GM23338 (cell line): ENCODE measurements around the gene RAB33A. TPM values are rescaled to one million over a fixed set of nuclear protein-coding genes. Genes with fewer than 3 reads are reported as not detected.

ENCODE experiments used
- ATAC-seq: fragments of 200-7000 bp; cut with Tn5 transposase; 3 replicates; pipeline ENCODE4 v1.9.1; 2020
- DNase-seq: peaks from one replicate; pipeline ENCODE4 v3.0.0-alpha.2; 2015; ENCODE audit warnings: low spot score
- H2AFZ ChIP-seq: fragments of 200-600 bp; sonication (generic); 2 replicates; pipeline ENCODE4 v1.8.0; 2016; ENCODE audit warnings: antibody characterized with exemption, mild to moderate bottlenecking, moderate library complexity
- H3F3A ChIP-seq: fragments of 200-600 bp; sonication (generic); replicated peaks from 2 replicates; pipeline ENCODE4 v1.8.0; 2017; ENCODE audit warnings: antibody characterized with exemption, mixed run types, low read depth
- H3K27ac ChIP-seq: fragments of 200-600 bp; sonication (generic); 2 replicates; pipeline ENCODE4 v1.6.1; 2016; ENCODE audit warnings: low read depth
- H3K27me3 ChIP-seq: fragments of 200-600 bp; sonication (generic); 2 replicates; pipeline ENCODE4 v1.8.0; 2016; ENCODE audit warnings: mild to moderate bottlenecking, mixed run types, moderate library complexity; ENCODE audit not compliant: insufficient read depth
- H3K36me3 ChIP-seq: fragments of 200-600 bp; sonication (generic); 2 replicates; pipeline ENCODE4 v1.8.0; 2016; ENCODE audit warnings: mild to moderate bottlenecking; ENCODE audit not compliant: insufficient read depth
- H3K4me1 ChIP-seq: fragments of 200-600 bp; sonication (generic); 2 replicates; pipeline ENCODE4 v1.8.0; 2016; ENCODE audit warnings: mild to moderate bottlenecking, moderate library complexity; ENCODE audit not compliant: insufficient read depth
- H3K4me2 ChIP-seq: fragments of 200-600 bp; sonication (generic); 2 replicates; pipeline ENCODE4 v1.7.1; 2017; ENCODE audit warnings: mixed run types
- H3K4me3 ChIP-seq: fragments of 200-600 bp; sonication (generic); 2 replicates; pipeline ENCODE4 v1.6.1; 2016; ENCODE audit warnings: mixed run types
- H3K79me2 ChIP-seq: fragments of 200-600 bp; sonication (generic); replicated peaks from 2 replicates; pipeline ENCODE4 v1.8.0; 2017; ENCODE audit warnings: mild to moderate bottlenecking; ENCODE audit not compliant: insufficient read depth
- H3K9me2 ChIP-seq: fragments of 200-600 bp; sonication (generic); 2 replicates; pipeline ENCODE4 v1.8.0; 2017; ENCODE audit not compliant: insufficient read depth
- H4K20me1 ChIP-seq: fragments of 200-600 bp; sonication (generic); replicated peaks from 2 replicates; pipeline ENCODE4 v1.8.0; 2017; ENCODE audit warnings: mild to moderate bottlenecking; ENCODE audit not compliant: insufficient read depth
- H3K27ac Mint-ChIP-seq: 2 replicates; pipeline ENCODE4 v1.8.0; 2020; ENCODE audit warnings: inconsistent platforms, mild to moderate bottlenecking, moderate library complexity, mixed read lengths
- H3K27me3 Mint-ChIP-seq: 3 replicates; pipeline ENCODE4 v1.8.0; 2022; ENCODE audit warnings: low read depth, mild to moderate bottlenecking, moderate library complexity, mixed read lengths, inconsistent platforms; ENCODE audit not compliant: insufficient read depth, poor library complexity
- H3K36me3 Mint-ChIP-seq: 3 replicates; pipeline ENCODE4 v1.8.0; 2021; ENCODE audit warnings: low read depth, mild to moderate bottlenecking, inconsistent platforms, moderate library complexity, mixed read lengths
- H3K4me1 Mint-ChIP-seq: 3 replicates; pipeline ENCODE4 v1.8.0; 2020; ENCODE audit warnings: mild to moderate bottlenecking, inconsistent platforms, mixed read lengths
- H3K4me3 Mint-ChIP-seq: 3 replicates; pipeline ENCODE4 v1.8.0; 2021; ENCODE audit warnings: moderate library complexity, mild to moderate bottlenecking, inconsistent platforms, mixed read lengths
- H3K9me3 Mint-ChIP-seq: 3 replicates; pipeline ENCODE4 v1.8.0; 2020; ENCODE audit warnings: moderate library complexity, mild to moderate bottlenecking, inconsistent platforms, mixed read lengths
- CREB1 ChIP-seq: fragments of 250-450 bp; sonication (Bioruptor Pico); IDR thresholded peaks from 2 replicates; pipeline ENCODE4 v1.5.0; 2020; ENCODE audit warnings: low read depth, mild to moderate bottlenecking, moderate library complexity
- CTCF ChIP-seq, 2 experiments: fragments of 200-600 bp in 1 of 2; sonication (generic) in 1 of 2; conservative IDR thresholded peaks; 2 replicates each; pipeline versions ENCODE4 v1.5.1 to v1.6.1; 2016 to 2017; ENCODE audit warnings: antibody characterized with exemption in 2 of 2, low read depth in 2 of 2, mild to moderate bottlenecking in 2 of 2, moderate library complexity in 1 of 2
- JUNB ChIP-seq: IDR thresholded peaks from one replicate; pipeline ENCODE4 v1.6.1; 2016; ENCODE audit warnings: antibody characterized with exemption; ENCODE audit not compliant: unreplicated experiment
- POLR2AphosphoS5 ChIP-seq: IDR thresholded peaks from 2 replicates; pipeline ENCODE4 v1.6.1; 2016; ENCODE audit warnings: antibody characterized with exemption, low read depth
- STAT1 ChIP-seq: IDR thresholded peaks from one replicate; pipeline ENCODE4 v1.6.1; 2016; ENCODE audit warnings: antibody characterized with exemption; ENCODE audit not compliant: unreplicated experiment
- ZNF114 ChIP-seq: fragments of 250-450 bp; sonication (Bioruptor Pico); IDR thresholded peaks from 2 replicates; pipeline ENCODE4 v1.5.0; 2020; ENCODE audit warnings: mild to moderate bottlenecking, moderate library complexity
- ZNF331 ChIP-seq: fragments of 250-450 bp; sonication (Bioruptor Pico); IDR thresholded peaks from 2 replicates; pipeline ENCODE4 v1.5.0; 2020; ENCODE audit warnings: low read depth, mild to moderate bottlenecking, moderate library complexity
- polyA plus RNA-seq: library from polyadenylated mRNA; unstranded; fragments of >200 nt; fragmentation: Nextera tagmentation; extraction: Ambion mirVana; gene quantifications from 2 replicates; pipeline ENCODE4 v1.2.1, GENCODE V29; 2016
- total RNA-seq: library from RNA; depleted of rRNA; stranded (reverse); fragments of >200 nt; shearing (Covaris generic); gene quantifications from 2 replicates; pipeline ENCODE4 v1.2.3, GENCODE V29; 2014
- TF ChIP-seq, protein P1 (sequence below): IDR thresholded peaks from 2 replicates; pipeline ENCODE4 v1.6.1; 2016; ENCODE audit warnings: antibody characterized with exemption
- TF ChIP-seq, protein P2 (sequence below): IDR thresholded peaks from one replicate; pipeline ENCODE4 v1.6.1; 2018; ENCODE audit warnings: antibody characterized with exemption; ENCODE audit not compliant: unreplicated experiment

The RAB33A gene
- total and polyA plus RNA-seq, 2 experiments from 2014 or later = 5.5 to 6.5 TPM

DNA sequence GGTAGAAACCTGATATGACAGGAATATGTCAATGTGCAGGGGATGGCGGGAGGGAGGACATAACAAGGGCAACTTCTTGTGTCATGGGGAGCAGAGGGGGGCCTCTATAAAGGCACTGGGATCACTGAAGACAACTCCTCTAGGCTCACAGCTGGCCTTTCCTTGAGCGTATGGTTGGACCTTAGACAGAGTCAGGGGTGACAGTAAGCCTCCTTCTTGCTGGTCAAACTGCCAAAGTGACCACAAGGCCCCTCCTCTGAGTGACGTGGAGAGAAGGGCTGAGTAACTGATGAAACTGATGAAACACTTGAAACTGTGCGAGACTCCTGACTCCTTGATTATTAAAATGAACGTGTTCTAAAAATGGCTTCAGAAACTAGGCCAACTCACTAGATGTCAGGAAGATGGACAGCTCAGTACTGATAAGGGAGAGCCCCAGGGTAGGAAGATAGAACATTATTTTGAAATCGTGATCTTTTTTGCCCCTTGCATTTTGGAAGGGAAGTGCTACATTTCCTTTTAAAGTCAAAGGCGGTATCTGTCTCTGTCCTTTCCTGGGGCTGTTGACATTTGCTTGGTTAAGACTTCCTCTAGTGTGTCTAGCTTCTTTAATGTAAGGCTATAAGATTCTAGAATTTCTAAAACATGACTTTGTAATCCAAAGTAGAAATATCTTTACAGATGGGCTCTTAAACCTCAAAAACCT is 1.6 kb downstream of the RAB33A start:
- H3K4me2 ChIP-seq = peak overlapping the region; percentile 84
- DNase-seq (no peak), ATAC-seq (no peak)
- Mint-ChIP-seq H3K4me1 (peaks cover 9% of the 10 kb centered on the region; the same call in 2 of the 3 replicates), H3K27ac (no peak overlapping the region), H3K27me3 (peaks cover 18% of the 10 kb centered on the region), H3K36me3 (no peaks in the 10 kb centered on the region), H3K4me3 (peak overlapping the region; percentile 87; the same call in 2 of the 3 replicates), H3K9me3 (no peaks in the 10 kb centered on the region; the same call in 2 of the 3 replicates)
- no peak overlapping the region for H2AFZ ChIP-seq
- H4K20me1 ChIP-seq = no peaks in the 10 kb centered on the region
- no peak overlapping the region for H3K4me3 ChIP-seq
- no peaks in the 10 kb centered on the region for H3K36me3 ChIP-seq
- H3K27me3 ChIP-seq = peaks cover 13% of the 10 kb centered on the region; the same call in 1 of the 2 replicates
- no peaks in the 10 kb centered on the region for H3K9me2 ChIP-seq
- no peaks in the 10 kb centered on the region for H3K79me2 ChIP-seq
- no peaks in the 10 kb centered on the region for H3F3A ChIP-seq
- H3K27ac ChIP-seq = no peak overlapping the region
- TF ChIP-seq POLR2AphosphoS5 (no peak), STAT1 (no peak), CREB1 (CRISPR knock-in tag) (no peak), CTCF (conservative IDR thresholded peaks at IDR 0.05; ENCODE audit: low read depth in 2 of 2) (no peak)
- TF ChIP-seq, protein P1, sequence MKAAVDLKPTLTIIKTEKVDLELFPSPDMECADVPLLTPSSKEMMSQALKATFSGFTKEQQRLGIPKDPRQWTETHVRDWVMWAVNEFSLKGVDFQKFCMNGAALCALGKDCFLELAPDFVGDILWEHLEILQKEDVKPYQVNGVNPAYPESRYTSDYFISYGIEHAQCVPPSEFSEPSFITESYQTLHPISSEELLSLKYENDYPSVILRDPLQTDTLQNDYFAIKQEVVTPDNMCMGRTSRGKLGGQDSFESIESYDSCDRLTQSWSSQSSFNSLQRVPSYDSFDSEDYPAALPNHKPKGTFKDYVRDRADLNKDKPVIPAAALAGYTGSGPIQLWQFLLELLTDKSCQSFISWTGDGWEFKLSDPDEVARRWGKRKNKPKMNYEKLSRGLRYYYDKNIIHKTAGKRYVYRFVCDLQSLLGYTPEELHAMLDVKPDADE = no peak
- H3K4me1 ChIP-seq = peaks cover 5% of the 10 kb centered on the region; the same call in 1 of the 2 replicates

DNA sequence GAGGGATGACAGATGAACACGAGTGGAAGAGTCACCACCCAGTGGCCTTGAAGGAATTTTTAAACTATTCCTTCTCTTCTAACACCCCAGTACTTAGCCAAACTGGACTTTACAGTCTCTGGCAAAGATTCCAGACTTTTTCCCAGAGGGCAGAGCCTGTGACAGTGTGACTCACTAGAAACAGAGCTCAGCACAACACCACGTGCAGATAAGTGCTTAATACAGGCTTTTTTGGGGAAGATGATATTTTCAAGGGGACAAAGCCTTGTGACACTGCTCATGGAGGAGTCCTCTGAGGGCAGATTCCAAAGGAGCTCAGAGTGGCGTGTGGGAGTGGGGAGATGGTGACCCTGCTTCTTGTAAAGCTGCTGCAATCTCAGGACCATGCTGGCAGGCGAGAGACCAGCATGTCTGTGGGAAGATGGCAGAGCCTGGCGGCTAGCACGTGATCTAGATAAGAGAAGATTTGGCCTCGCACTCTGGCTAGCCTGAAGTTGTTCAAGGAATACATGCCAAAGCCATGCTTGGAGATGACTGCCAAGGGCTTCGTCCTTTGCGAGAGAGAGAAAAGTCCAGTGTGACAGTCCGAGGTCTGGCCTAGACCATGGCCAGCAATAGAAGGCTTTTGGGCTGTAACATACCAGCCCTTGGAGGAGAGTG is 2.4 kb downstream of the RAB33A start:
- DNase-seq = no peak
- Mint-ChIP-seq H3K27me3 (peaks cover 18% of the 10 kb centered on the region), H3K4me1 (peaks cover 9% of the 10 kb centered on the region; the same call in 2 of the 3 replicates), H3K27ac (no peak overlapping the region), H3K36me3 (no peaks in the 10 kb centered on the region), H3K9me3 (no peaks in the 10 kb centered on the region; the same call in 2 of the 3 replicates), H3K4me3 (no peak overlapping the region)
- Histone ChIP-seq H3K4me1 (peaks cover 5% of the 10 kb centered on the region; the same call in 1 of the 2 replicates), H3K4me2 (no peak overlapping the region), H3F3A (no peaks in the 10 kb centered on the region), H3K36me3 (no peaks in the 10 kb centered on the region), H3K27ac (no peak overlapping the region), H3K4me3 (no peak overlapping the region), H2AFZ (no peak overlapping the region), H3K9me2 (no peaks in the 10 kb centered on the region), H4K20me1 (no peaks in the 10 kb centered on the region), H3K79me2 (no peaks in the 10 kb centered on the region), H3K27me3 (peaks cover 13% of the 10 kb centered on the region; the same call in 1 of the 2 replicates)
- ATAC-seq = no peak
- TF ChIP-seq POLR2AphosphoS5 (no peak), CREB1 (CRISPR knock-in tag) (no peak), JUNB (no peak), ZNF331 (CRISPR knock-in tag) (no peak), ZNF114 (CRISPR knock-in tag) (no peak), CTCF (conservative IDR thresholded peaks at IDR 0.05; ENCODE audit: low read depth in 2 of 2) (no peak)
- TF ChIP-seq, protein P2, sequence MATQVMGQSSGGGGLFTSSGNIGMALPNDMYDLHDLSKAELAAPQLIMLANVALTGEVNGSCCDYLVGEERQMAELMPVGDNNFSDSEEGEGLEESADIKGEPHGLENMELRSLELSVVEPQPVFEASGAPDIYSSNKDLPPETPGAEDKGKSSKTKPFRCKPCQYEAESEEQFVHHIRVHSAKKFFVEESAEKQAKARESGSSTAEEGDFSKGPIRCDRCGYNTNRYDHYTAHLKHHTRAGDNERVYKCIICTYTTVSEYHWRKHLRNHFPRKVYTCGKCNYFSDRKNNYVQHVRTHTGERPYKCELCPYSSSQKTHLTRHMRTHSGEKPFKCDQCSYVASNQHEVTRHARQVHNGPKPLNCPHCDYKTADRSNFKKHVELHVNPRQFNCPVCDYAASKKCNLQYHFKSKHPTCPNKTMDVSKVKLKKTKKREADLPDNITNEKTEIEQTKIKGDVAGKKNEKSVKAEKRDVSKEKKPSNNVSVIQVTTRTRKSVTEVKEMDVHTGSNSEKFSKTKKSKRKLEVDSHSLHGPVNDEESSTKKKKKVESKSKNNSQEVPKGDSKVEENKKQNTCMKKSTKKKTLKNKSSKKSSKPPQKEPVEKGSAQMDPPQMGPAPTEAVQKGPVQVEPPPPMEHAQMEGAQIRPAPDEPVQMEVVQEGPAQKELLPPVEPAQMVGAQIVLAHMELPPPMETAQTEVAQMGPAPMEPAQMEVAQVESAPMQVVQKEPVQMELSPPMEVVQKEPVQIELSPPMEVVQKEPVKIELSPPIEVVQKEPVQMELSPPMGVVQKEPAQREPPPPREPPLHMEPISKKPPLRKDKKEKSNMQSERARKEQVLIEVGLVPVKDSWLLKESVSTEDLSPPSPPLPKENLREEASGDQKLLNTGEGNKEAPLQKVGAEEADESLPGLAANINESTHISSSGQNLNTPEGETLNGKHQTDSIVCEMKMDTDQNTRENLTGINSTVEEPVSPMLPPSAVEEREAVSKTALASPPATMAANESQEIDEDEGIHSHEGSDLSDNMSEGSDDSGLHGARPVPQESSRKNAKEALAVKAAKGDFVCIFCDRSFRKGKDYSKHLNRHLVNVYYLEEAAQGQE = no peak
